Uterus (tissue), 4 donors: ENCODE measurements around the gene OCLN. TPM values are rescaled to one million over a fixed set of nuclear protein-coding genes. Genes with fewer than 3 reads are reported as not detected.
"Not testable (repeated sequence)": the region's sequence is repeated elsewhere in the genome, so short reads cannot be mapped to it uniquely, and the experiment has no call there.

Experiments
- DNase-seq, 2 donors: peaks; one replicate each; pipeline ENCODE4 v3.0.0-alpha.2; 2019 to 2020
- H3K27ac ChIP-seq, 2 donors: fragments of 200-600 bp; sonication (generic); 1 replicate in 1 of 2; 2 replicates in 1 of 2; pipeline ENCODE4 v1.5.1; 2016 to 2018
- H3K27me3 ChIP-seq, 2 donors: fragments of 200-600 bp; sonication (generic); one replicate each; pipeline ENCODE4 v1.5.1; 2018 to 2019; ENCODE audit warnings: control low read depth in 1 of 2
- H3K36me3 ChIP-seq, 2 donors: fragments of 200-600 bp; sonication (generic); one replicate each; pipeline ENCODE4 v1.5.1; 2019; ENCODE audit warnings: control low read depth in 1 of 2
- H3K4me1 ChIP-seq, 2 donors: fragments of 200-600 bp; sonication (generic); one replicate each; pipeline ENCODE4 v1.5.1; 2018 to 2019; ENCODE audit warnings: control low read depth in 1 of 2
- H3K4me3 ChIP-seq, 2 donors: fragments of 200-600 bp; sonication (generic); 1 replicate in 1 of 2; 2 replicates in 1 of 2; pipeline ENCODE4 v1.5.1; 2018 to 2019; ENCODE audit warnings: mild to moderate bottlenecking in 1 of 2
- H3K9me3 ChIP-seq, 2 donors: fragments of 200-600 bp; sonication (generic); one replicate each; pipeline ENCODE4 v1.5.1; 2019; ENCODE audit warnings: control low read depth in 1 of 2
- POLR2A ChIP-seq, 2 donors: fragments of 450-650 bp; IDR thresholded peaks; one replicate each; pipeline ENCODE4 v1.6.1; 2016; ENCODE audit warnings: antibody characterized with exemption in 2 of 2, mild to moderate bottlenecking in 1 of 2, moderate library complexity in 1 of 2
- intact Hi-C: fragments of 100-400 bp; cut with DNase I; formaldehyde crosslinking; loops from one replicate; pipeline ENCODE4 v1.15.1; 2023; ENCODE audit warnings: low total_unique reads
- total RNA-seq, 4 donors: library from RNA; depleted of rRNA in 3 of 4; stranded (reverse); fragments of >200 nt in 3 of 4; gene quantifications; one replicate each; pipeline versions ENCODE4 v1.1.0 to v1.2.4, GENCODE V29; 2014 to 2023
- TF ChIP-seq, protein P1 (sequence below), 4 experiments: fragments of 200-600 bp in 2 of 4; fragments of 450-650 bp in 2 of 4; sonication (generic) in 2 of 4; IDR thresholded peaks; one replicate each; pipeline ENCODE4 v1.5.1; 2016 to 2019; ENCODE audit warnings: antibody characterized with exemption in 4 of 4, mild to moderate bottlenecking in 2 of 4, moderate library complexity in 1 of 4
- donor health status: DM: yes; HTN: yes; CAD: no.

The OCLN gene
- total RNA-seq, 4 donors from 2014 or later: 3.9 to 29.5 (median 7.8) TPM

DNA sequence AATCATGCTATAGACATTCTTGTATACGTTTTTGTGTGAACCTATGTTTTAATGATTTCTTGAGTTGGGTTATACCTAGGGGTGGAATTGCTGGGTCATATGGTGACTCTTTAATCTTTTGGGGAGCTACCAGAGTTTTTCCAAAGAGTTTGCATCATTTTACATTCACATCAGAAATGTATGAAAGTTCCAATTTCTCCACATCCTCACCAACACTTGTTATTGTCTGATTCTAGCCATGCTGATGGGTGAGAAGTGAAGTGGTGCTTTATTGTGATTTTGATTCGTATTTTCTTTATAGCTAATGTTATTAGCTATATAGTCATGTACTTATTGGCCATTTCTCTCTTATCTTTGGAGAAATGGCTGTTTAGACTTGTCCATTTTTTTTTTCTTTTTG is 18.1 kb downstream of the OCLN start:
- no peak overlapping the region for H3K27ac ChIP-seq
- no peak overlapping the region for H3K4me3 ChIP-seq
- no peak for DNase-seq
- H3K4me1 ChIP-seq: no peaks in the 10 kb centered on the region
- H3K27me3 ChIP-seq: no peaks in the 10 kb centered on the region
- no peaks in the 10 kb centered on the region for H3K36me3 ChIP-seq
- intact Hi-C loops: no loop called here
- H3K9me3 ChIP-seq: no peaks in the 10 kb centered on the region
- TF ChIP-seq, protein P1, sequence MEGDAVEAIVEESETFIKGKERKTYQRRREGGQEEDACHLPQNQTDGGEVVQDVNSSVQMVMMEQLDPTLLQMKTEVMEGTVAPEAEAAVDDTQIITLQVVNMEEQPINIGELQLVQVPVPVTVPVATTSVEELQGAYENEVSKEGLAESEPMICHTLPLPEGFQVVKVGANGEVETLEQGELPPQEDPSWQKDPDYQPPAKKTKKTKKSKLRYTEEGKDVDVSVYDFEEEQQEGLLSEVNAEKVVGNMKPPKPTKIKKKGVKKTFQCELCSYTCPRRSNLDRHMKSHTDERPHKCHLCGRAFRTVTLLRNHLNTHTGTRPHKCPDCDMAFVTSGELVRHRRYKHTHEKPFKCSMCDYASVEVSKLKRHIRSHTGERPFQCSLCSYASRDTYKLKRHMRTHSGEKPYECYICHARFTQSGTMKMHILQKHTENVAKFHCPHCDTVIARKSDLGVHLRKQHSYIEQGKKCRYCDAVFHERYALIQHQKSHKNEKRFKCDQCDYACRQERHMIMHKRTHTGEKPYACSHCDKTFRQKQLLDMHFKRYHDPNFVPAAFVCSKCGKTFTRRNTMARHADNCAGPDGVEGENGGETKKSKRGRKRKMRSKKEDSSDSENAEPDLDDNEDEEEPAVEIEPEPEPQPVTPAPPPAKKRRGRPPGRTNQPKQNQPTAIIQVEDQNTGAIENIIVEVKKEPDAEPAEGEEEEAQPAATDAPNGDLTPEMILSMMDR (IDR thresholded peaks at IDR 0.05): no peak
- no peak for TF ChIP-seq POLR2A (IDR thresholded peaks at IDR 0.05)

DNA sequence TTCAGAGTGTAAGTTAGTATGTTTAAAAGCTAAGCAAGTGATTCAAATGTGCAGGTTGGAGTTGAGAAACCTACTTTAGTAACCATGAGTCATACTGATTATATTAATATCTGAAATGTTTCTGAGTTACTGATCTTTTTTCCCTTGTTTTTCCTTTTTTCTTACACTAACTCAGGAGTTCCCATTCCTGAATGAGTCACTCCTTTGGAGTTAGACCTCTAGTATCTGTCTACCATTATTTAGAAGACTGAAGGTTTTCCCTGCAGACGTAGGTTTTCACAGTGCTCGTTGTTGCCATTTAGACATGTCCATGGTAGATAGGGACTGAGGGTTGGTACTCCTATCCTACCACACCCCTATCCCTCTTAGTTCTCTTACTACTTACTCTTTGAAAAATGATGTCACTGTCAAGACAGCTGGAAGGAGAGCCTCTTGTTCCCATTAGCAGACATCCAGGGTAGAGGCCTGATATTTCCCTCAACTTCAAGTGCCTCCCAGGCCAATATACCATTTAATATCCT is 20.2 kb downstream of the OCLN start:
- Histone ChIP-seq H3K4me1 (no peaks in the 10 kb centered on the region), H3K27ac (no peak overlapping the region), H3K4me3 (no peak overlapping the region), H3K27me3 (no peaks in the 10 kb centered on the region), H3K9me3 (no peaks in the 10 kb centered on the region), H3K36me3 (no peaks in the 10 kb centered on the region)
- intact Hi-C loops: no loop called here
- DNase-seq: no peak
- TF ChIP-seq, protein P1 (IDR thresholded peaks at IDR 0.05): no peak
- no peak for TF ChIP-seq POLR2A (IDR thresholded peaks at IDR 0.05)

DNA sequence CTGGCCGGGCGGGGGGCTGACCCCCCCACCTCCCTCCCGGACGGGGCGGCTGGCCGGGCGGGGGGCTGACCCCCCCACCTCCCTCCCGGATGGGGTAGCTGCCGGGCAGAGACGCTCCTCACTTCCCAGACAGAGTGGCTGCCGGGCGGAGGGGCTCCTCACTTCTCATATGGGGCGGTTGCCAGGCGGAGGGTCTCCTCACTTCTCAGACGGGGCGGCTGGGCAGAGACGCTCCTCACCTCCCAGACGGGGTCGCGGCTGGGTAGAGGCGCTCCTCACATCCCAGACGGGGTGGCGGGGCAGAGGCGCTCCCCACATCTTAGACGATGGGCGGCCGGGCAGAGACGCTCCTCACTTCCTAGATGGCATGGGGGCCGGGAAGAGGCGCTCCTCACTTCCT is 23.0 kb downstream of the OCLN start:
- H3K4me3 ChIP-seq, intact Hi-C loops, H3K27me3 ChIP-seq, H3K27ac ChIP-seq, DNase-seq, H3K36me3 ChIP-seq, H3K9me3 ChIP-seq, H3K4me1 ChIP-seq: not testable (repeated sequence)

DNA sequence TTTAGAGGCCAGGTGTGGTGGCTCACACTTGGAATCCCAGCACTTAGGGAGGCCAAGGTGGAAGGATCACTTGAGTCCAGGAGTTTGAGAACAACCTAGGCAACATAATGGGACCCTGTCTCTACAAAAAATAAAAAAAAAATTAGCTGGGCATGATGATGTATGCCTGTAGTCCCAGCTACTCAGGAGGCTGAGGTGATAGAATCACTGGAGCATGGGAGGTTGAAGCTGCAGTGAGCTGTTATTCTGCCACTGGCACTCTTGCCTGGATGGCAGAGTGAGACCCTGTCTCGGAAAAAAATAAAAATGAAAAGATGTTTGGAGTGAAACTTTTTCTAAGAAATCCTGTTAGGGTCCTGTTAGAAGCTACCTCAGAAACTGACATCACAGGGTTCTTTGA is 24.2 kb downstream of the OCLN start:
- no peaks in the 10 kb centered on the region for H3K9me3 ChIP-seq
- intact Hi-C loops: no loop called here
- no peak for DNase-seq
- H3K27ac ChIP-seq: no peak overlapping the region
- no peaks in the 10 kb centered on the region for H3K4me1 ChIP-seq
- TF ChIP-seq, protein P1 (IDR thresholded peaks at IDR 0.05): no peak
- TF ChIP-seq POLR2A (IDR thresholded peaks at IDR 0.05): no peak
- H3K27me3 ChIP-seq: no peaks in the 10 kb centered on the region
- H3K4me3 ChIP-seq: no peak overlapping the region
- no peaks in the 10 kb centered on the region for H3K36me3 ChIP-seq

DNA sequence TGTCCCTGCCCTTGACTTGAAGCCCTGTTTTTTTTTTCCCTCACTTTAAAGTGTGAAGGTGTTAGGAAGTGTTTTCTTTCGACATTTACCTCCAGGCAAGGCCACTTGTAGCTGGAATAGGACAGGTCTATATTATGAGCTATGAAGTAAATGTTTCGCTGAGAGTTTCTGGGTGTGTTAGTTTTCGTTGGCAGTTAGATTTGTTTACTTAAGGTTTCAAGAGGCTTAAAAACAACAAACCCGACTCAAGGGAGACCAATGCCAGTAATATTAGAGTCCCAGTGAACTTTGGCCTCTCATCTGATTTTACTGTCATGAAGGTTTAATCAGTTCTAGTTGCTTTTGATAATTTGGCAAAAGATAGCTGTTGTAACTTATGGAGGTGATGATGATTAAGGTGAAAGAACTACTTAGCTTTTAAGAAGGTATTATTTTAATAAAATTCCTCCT is 25.2 kb downstream of the OCLN start:
- no peak for TF ChIP-seq POLR2A (IDR thresholded peaks at IDR 0.05)
- TF ChIP-seq, protein P1 (IDR thresholded peaks at IDR 0.05): no peak
- no peak for DNase-seq
- H3K27ac ChIP-seq: no peak overlapping the region
- no peaks in the 10 kb centered on the region for H3K27me3 ChIP-seq
- H3K4me3 ChIP-seq: no peak overlapping the region
- no peaks in the 10 kb centered on the region for H3K9me3 ChIP-seq
- no peaks in the 10 kb centered on the region for H3K4me1 ChIP-seq
- intact Hi-C loops: no loop called here
- no peaks in the 10 kb centered on the region for H3K36me3 ChIP-seq

DNA sequence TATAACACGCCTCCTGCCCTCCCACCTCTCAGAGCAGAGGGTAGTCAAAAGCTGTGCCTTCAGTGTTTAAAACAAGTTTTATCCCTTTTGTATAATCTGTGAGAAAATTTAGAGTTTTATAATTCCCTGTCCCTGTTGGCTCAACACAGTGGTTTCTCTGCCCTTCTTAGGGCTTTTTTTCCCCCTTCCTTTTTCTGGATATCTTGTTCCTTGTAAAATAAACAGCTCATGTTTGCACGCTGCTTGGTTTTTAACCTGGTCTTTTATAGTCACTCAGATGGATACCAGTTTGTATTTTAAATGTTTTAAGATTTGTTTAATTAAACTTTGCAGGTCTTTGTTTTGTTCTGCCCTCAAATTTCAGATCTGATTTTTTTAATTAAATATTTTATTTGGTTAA is 26.7 kb downstream of the OCLN start:
- TF ChIP-seq, protein P1 (IDR thresholded peaks at IDR 0.05): no peak
- TF ChIP-seq POLR2A (IDR thresholded peaks at IDR 0.05): no peak
- no peaks in the 10 kb centered on the region for H3K9me3 ChIP-seq

More for the DNA sequence above, 26.7 kb downstream of the OCLN start:
- H3K27ac ChIP-seq: no peak overlapping the region
- no peak for DNase-seq
- H3K36me3 ChIP-seq: no peaks in the 10 kb centered on the region
- intact Hi-C loops: no loop called here
- H3K27me3 ChIP-seq: no peaks in the 10 kb centered on the region
- H3K4me3 ChIP-seq: no peak overlapping the region
- no peaks in the 10 kb centered on the region for H3K4me1 ChIP-seq
